Activated gamma-delta T cell (primary cell): Measurements from ENCODE around the gene APOBEC3H.

Experiments
- DNase-seq: peaks from one replicate; lab custom pipeline; 2025; lab: John Stamatoyannopoulos, UW

The APOBEC3H gene

DNA sequence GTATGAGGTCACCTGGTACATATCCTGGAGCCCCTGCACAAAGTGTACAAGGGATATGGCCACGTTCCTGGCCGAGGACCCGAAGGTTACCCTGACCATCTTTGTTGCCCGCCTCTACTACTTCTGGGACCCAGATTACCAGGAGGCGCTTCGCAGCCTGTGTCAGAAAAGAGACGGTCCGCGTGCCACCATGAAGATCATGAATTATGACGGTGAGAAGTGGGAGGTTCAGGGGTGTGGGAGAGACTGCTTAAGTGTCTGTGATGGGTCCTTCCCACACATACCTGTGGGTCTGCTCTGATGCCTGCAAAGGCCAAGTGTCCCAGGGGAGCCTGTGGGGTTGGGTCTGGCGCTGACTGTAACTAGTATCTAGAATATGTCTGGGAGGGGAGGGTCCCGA lies 16.0 kb upstream of the APOBEC3H start:
- DNase-seq: no peak

DNA sequence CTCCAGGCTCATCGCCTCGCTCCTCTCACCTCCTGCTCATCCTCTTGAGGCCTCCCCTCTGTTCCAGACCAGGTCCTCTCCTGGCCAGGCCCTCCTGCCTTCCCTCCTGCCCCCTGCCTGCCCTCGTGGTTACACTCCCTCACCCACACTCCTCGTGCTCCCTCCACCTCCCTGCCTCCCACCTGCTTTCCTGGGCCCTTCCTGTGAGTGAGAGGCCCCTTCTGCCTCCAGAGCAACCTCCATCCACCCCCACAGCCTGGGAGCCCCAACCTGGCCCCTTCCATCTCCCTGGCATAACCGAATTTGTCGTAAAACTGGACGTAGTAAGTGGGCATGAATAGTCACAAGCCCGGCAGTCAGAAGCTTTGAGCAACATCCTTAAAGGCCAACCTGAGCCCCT lies 15.4 kb upstream of the APOBEC3H start:
- DNase-seq: no peak

DNA sequence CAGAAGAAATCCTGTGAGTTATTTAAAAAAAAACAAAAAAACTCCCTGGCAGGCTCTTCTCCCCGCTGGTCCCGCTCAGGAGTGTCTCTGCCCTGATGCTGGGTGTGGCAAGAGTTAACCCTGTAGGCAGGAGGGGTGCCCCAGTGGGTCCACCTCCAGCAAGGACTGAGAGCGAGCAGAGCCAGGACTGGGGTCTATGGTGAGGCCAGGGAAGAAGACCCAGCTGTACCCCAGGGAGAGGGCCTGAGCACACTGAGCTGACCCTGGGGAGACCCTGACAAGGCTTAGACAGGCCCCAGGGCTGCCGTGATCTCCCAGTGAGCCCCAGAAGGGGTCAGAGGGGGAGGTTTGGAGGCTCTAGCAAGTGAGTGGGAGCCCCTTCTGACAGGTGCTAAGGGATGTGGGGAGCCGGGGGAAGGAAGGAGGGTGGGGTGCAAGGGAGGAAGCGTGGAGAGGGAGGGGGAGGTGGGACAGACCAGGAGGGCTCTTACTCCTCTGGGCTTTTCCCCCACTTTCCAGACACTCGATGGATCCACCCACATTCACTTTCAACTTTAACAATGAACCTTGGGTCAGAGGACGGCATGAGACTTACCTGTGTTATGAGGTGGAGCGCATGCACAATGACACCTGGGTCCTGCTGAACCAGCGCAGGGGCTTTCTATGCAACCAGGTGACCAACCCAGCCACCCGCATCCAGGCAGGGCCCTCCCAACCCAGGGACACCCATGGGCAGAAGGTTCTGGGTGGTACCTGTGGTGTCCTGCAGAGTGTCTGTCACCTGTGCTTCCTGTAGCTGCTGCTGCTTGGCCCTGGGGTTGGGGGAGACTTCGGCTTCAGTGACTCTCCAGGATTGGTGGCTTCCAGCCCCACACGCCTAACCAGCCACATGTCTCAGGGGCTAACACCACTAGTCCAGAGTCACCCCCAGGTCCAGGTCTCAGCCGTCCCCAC lies 13.6 kb upstream of the APOBEC3H start:
- no peak for DNase-seq

DNA sequence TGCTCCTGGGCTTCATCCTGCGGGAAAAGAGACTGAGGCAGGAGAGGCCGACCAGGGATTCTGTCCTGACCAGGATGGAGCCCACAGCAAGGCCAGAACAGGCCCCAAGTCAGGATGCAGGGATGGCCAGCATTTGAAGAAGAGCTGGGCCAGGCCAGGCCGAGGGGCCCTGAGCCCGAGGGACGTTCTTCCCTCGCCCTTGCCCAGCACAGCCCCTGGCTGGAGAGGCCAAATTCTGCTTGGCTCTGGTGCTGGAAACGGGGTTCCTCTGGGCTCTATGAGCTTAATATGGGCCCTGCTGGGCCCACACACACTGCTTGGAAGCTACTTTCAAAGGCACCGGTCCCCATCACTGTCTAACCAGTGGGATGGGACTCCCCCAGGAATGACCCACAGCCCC lies 12.4 kb upstream of the APOBEC3H start:
- no peak for DNase-seq

DNA sequence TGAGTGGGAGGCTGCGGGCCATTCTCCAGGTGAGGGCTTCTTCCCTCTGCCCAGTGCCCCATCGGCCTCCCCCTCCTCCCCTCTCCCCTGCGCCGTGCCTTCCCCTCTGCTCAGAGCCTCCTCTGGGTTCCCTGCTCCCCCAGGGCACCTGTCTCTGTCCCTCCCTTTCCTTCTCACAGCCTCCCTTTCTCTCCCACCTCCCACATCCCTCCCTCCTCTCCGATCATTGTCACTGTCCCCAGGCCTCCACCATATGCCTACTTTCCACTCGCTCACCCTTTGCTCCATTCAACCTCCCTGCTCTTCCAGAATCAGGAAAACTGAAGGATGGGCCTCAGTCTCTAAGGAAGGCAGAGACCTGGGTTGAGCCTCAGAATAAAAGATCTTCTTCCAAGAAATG lies 9.9 kb upstream of the APOBEC3H start:
- DNase-seq: no peak

DNA sequence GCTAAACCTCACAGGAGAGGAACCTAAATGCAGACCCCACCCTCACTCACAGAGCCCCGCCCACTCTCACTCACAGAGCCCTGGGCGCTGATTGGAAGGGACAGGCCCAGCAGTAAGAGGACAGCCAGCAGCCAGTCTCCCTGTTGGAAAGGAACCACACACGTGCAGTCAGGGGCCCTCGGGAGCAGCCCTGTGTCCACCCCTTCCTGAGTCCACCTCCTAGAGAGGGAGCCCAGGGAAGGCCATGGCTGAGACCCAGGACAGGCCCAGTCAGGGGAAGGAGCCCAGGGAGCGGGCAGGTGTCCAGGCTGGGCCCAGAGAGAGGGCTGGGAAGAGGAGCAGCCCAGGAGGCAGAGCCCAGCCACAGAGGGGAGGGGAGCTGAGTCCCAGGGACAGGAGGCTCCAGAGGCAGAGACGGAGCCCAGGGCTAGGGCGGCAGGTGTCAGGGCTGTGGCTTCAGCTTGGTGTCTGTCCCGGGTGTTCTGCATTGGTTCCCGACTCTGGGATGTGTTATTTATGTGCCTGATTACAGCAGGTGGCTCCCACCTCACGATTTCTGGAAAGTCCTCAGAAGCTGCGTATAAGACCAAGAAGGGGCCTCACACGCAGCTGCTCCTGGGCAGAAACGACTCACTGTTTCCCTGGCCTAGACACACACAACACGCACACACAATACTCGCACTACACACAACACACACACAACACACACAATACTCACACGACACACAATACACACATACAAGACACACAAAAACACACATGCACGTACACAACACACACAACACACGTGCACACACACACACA lies 9.0 kb upstream of the APOBEC3H start:
- DNase-seq: no peak

DNA sequence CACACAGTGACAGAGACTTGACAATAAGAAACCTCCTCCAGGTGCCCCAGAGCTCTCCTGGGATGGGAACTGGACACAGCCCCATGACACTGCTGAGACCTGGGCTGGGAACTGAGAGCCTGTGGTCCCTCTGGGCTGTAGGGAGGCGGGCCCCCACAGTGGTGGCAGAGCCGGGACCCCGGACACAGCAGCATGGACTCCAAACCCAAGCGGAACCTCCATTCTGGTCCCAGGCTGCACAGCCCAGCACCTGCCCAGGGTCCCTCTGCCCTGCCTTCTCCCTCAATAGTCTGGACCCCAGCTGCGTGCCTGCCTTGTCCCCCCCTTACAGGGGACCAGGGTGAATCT lies 8.4 kb upstream of the APOBEC3H start:
- no peak for DNase-seq

DNA sequence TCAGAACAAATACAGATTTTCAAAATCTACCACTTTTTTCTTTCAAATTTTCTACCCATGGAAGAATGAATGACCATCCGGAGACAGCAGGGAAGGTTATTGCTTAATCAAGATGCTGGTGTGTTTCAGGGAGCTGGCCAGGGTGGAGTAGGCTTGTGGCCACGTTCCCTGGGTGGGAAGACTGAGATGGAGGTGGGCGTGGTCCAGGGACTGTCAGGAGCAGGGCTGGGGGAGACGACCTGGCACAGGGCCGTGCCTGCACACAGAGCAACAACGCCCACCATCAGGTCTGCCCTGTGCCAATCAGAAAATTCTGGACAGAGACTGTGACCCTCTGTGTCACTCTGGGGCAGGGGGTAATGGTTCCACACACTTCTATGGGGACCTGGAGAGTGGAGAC lies 7.1 kb upstream of the APOBEC3H start:
- no peak for DNase-seq

DNA sequence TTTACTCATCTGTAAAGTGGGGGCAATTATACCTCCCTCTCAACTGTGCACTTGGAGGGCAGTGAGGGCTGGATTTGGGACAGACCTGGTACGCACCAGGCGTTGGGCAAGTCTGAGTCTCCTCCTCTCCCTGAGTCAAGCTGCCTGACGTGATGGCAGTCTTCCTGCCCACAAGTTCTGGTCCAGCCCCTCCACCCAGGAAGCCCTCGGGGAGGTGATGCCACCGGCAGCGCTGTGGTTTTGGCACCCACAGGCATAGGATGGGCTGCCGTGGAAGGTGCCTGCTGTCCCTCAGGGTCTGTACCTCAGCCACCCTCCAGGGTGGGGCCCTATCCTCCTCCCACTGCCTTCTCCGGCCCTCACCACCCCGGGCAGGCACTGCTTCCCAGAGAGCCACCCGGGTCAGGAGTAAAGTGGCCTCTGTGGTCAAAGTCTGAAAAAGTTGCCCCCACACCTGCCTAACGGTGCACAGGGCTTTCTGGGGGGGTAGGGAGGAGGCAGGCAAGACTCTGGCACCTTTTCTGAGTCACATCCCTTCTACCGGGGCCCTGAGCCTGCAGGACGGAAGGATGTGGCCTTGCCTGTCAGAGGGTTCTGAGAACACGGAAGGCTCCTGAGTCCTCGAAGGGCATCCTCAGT lies 6.5 kb upstream of the APOBEC3H start:
- peak; percentile 86 for DNase-seq

DNA sequence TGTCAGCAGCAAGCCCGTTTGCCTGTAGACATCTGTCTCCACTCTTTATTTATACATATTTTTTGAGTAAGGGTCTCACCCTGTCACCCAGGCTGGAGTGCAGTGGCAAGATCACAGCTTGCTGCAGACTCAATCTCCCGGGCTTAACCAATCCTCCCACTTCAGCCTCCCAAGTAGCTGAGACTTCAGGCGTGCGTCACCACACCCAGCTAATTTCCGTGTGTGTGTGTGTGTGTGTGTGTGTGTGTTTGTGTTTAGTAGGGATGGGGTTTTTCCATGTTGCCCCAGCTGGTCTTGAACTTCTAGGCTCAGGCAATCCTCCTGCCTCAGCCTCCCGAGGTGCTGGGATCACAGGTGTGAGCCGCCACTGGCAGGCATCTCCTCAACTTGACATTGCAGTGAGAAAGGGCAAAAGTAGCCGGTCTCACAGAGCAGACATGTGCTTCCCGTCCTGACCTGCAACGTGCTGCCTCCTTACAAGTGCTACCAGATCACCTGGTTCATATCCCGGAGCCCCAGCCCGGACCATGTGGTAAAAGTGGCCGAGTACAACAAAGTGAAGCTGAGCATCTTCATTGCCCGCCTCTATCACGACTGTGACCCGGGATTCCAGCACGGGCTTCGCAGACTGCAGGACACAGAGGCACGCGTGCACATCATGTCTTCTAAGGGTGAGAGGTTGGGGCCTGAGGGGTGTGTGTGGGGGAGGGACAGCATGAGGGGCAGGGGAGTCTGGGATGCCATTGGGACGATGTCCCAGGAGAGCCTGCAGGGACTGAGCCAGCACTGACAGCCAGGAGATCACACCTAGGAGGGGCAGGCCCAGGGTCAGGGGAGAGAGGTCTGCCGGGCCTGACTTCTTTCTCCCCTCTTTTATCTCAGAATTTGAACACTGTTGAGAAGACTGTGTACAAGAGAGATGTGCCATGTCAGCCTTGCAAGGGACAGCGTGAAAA lies 5.6 kb upstream of the APOBEC3H start:
- DNase-seq: no peak

DNA sequence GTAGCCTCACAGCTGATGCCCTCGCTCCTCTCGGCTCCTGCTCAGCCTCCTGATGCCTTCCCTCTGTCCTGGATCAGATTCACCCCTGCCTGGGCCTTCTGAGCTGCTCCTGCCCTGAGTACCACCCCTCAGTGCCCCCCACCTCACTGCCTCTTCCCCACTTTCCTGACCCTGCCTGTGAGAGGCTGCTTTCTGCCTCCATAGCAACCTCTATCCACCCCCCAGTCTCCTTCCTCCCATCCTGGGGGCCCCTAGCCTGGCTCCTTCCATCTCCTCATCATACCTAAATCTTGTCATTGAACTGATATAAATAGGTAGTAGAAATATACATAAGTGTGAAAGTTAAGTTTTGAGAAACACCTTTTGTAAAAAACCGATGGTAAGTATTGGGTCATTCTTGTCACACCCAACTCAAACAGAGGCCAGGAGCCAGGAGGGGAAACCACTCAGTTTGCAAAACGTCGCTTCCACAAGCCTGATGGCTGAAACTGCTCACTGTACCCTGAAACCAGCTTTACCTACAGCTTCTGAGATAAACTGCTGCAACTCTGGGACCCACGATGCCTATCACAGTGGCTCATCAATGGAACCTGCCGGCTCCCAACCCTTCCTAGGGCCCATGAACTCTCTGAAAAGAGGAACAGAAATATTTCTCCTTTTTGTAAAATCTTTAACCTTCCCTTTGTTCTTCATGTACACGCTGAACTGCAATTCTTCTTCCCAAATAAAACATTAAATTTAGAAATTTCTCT lies 4.8 kb upstream of the APOBEC3H start:
- DNase-seq: no peak

DNA sequence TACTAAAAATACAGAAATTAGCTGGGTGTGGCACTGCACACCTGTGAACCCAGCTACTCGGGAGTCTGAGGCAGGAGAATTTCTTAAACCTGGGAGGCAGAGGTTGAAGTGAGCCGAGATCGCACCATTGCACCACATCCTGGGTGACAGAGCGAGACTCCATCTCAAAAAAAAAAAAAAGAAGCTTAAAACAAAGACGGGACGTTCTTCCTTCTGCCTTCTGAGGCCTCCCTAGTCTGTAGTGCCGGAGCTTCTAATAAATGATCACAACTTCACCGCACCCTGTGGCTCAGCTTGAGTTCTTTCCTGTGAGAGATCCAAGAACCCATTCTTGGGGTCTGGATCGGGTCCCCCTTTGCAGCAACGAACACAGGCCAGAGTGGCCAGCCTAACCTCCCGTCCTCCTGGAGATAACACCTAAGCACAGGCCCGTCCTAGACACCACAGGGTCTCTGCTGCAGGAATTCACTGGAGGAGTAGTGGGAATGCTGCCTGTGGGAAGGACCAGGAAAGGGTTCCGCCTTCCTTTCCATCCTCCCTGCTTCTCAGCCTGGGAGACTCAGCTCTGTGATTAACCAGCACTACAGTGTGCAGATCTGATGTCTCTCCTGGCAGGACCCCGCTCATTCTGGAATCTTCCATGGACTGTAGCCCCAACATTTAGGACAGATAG lies 2.2 kb upstream of the APOBEC3H start:
- DNase-seq: no peak

DNA sequence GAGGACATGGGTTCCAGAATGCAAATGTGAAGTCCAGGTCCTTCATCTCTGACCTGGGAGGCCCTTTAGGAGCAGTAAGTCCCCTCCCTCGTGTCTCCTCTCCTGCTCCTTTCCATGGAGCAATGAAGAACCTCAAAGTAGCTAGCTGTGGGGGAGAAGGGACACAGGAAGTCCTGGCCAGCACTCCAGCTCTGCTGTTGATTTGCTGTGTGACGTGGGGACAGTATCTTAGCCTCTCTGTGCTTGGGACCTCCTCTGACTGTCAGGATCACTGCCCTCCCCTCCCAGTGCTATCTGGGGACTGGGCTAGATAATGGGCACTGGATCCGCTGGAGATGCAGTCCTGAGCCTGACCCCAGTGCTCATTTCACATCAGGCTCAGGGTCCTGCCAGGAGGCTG lies 1.1 kb upstream of the APOBEC3H start:
- no peak for DNase-seq

DNA sequence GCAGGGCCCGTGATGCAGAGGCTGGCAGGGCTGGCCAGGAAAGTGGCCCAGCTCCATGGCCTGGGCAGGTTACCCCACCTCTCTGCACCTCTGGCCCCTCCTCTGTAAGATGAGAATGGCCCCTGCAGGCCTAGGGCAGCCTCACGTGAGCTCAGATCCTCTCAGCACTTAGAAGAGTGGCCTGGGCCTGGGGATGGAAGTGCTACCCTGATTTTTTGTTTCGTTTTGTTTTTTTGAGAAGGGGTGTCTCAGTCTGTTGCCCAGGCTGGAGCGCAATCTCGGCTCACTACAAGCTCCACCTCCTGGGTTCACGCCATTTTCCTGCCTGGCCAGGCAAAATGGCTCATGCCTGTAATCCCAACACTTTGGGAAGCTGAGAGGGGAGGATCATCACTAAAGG lies 982 bp downstream of the APOBEC3H start:
- no peak for DNase-seq

DNA sequence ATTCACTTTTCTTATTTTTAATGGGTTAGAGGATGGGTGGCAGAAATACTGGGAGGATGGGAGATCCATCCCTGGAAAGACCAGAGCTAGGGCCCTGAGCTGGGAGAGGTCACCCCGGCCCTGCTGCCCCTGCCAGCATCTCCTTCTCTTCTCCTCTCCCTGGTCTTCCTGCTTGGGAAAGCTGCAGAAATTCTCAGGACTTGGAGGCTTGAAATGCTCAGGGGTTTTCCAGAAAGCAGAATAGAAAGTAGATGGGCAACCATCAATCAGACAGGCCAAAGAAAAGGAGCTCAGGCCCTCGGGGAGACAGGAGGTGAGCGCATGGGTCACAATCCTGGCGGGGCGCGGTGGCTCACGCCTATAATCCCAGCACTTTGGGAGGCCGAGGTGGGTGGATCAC lies 1.5 kb downstream of the APOBEC3H start:
- DNase-seq: no peak

DNA sequence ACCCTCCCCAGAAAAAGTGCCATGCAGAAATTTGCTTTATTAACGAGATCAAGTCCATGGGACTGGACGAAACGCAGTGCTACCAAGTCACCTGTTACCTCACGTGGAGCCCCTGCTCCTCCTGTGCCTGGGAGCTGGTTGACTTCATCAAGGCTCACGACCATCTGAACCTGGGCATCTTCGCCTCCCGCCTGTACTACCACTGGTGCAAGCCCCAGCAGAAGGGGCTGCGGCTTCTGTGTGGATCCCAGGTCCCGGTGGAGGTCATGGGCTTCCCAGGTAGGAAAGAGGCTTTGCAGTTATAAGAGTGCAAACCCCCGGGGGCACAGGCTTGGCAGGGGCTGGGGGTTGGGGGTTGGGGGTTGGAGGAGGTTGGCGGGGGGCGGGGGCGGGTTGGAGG lies 4.2 kb downstream of the APOBEC3H start:
- no peak for DNase-seq

DNA sequence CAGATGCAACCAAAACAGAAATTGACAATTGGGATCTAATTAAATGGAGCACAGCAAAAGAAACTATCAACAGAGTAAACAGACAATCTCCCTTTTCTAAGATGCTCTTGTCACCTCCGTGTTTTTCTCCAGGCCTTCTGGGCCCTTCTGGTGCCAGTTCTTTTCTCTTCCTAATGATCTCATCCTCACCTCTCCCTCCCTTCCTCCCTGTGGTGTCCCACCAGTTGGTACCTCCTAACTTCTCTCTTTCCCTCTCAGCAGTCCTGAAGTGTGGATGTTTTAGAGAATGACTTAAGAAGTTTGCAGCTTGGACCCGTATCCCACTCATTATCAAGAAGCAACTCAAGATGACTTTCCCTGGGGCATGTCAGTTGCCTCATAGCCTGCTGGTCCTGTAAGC lies 6.4 kb downstream of the APOBEC3H start:
- DNase-seq: no peak

DNA sequence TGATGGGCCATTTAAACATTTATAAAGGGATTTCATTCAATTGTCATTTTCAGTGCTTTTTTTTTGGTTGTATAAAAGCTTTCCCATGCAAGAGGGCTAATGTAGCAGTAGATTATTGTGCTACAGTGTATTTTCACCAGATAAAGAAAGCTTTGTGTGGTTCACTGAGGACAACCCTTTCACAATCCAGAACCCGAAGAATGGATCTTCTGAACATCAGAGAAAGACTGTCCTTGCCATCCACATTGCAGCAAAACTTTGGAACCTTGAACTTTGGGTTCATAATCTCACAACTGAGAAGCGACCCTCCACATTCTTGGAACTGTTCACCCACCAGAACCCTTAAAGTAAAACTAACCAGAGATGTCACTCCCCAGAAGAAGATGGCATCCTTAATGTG lies 9.3 kb downstream of the APOBEC3H start:
- DNase-seq: no peak

DNA sequence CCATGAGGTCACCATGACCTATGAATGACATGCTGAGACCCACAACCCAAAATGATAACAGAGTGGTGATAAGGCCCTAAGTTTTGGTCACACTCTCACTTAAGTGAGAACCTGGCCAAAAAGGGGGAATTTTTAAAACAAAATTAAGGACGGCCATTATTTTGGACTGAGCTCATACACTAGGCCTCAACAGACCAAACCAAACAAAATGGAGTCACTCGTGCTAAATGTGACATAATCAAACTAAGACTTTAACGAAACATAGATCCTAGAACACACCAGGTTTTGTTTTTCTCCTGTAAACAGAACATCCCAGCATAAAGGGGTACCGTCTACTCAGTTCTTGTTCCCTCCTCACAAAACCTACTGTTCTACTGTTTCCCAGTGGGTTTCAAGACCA lies 11.4 kb downstream of the APOBEC3H start:
- no peak for DNase-seq

DNA sequence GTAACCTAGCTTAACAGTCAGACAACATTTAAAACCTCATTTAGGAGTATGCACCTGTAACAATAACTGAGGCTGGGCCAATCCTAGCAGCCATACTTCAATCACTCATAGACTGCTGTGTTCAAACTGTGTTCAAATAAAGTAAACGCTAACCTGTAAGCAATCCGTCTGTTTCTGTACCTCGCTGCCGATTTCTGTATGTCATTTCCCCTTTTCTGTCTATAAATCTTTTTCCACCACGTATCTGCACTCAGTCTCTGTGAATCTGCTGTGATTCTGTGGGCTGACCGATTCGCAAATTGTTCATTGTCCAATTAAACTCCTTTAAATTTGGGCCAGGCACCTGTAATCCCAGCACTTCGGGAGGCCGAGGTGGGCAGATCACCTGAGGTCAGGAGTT lies 12.3 kb downstream of the APOBEC3H start:
- DNase-seq: no peak
